A549 (cell line): ENCODE data around the gene CYB561D1. TPM values are rescaled to one million over a fixed set of nuclear protein-coding genes. Genes with fewer than 3 reads are reported as not detected.

ENCODE experiments used
- ATAC-seq, 2 experiments: fragments of 200-7000 bp in 1 of 2; fragments of >200 bp in 1 of 2; cut with Nextera tagmentation in 1 of 2; cut with Tn5 transposase in 1 of 2; 3 replicates each; pipeline versions ENCODE4 v1.8.0 to v1.9.1; 2018 to 2020; ENCODE audit warnings: mild to moderate bottlenecking in 1 of 2, moderate library complexity in 1 of 2
- CTCF ChIA-PET: fragments of 300-600 bp; sonication (Branson Sonifier 250); formaldehyde crosslinking; extraction: SDS; loops from one replicate; lab custom pipeline; 2021; ENCODE audit warnings: antibody characterized with exemption, inconsistent platforms; lab: Yijun Ruan, JAX
- POLR2A ChIA-PET: fragments of 350-600 bp; formaldehyde crosslinking; extraction: SDS; loops from one replicate; lab custom pipeline; 2021; ENCODE audit warnings: antibody characterized with exemption, inconsistent platforms; lab: Yijun Ruan, JAX
- DNase-seq, 2 experiments: peaks; one replicate each; pipeline versions ENCODE4 v3.0.0 to v3.0.0-alpha.2; 2011 to 2016; ENCODE audit warnings: low read depth in 1 of 2, low spot score in 1 of 2
- FAIRE-seq: peaks from 2 replicates; lab custom pipeline; 2011; peaks lifted over from hg19 to GRCh38; lab: Jason Lieb, UNC
- H3K27ac ChIP-seq, 2 experiments: fragments of >200 bp; sonication (Bioruptor Twin); formaldehyde crosslinking; 3 replicates each; pipeline ENCODE4 v1.5.1; 2016 to 2017
- H3K4me1 ChIP-seq: fragments of >200 bp; sonication (Bioruptor Twin); formaldehyde crosslinking; 3 replicates; pipeline ENCODE4 v1.6.1; 2016
- H3K4me2 ChIP-seq: fragments of >200 bp; sonication (Bioruptor Twin); formaldehyde crosslinking; 3 replicates; pipeline ENCODE4 v1.6.1; 2016
- H3K4me3 ChIP-seq: fragments of >200 bp; sonication (Bioruptor Twin); formaldehyde crosslinking; 3 replicates; pipeline ENCODE4 v1.5.1; 2016
- H3K9me3 ChIP-seq: fragments of >200 bp; sonication (Bioruptor Twin); formaldehyde crosslinking; 3 replicates; pipeline ENCODE4 v1.6.1; 2016
- BHLHE40 ChIP-seq: IDR thresholded peaks from 2 replicates; pipeline ENCODE4 v1.6.1; 2012; ENCODE audit warnings: low read depth, low read length, inconsistent platforms
- CBX2 ChIP-seq: fragments of 200-600 bp; sonication (generic); IDR thresholded peaks from 2 replicates; pipeline ENCODE4 v1.6.1; 2016; ENCODE audit warnings: low read depth, mild to moderate bottlenecking, borderline replicate concordance
- EHF ChIP-seq: fragments of 250-450 bp; sonication (Bioruptor Pico); IDR thresholded peaks from 2 replicates; pipeline ENCODE4 v1.5.0; 2020; ENCODE audit warnings: mild to moderate bottlenecking
- EHMT2 ChIP-seq: fragments of 200-600 bp; sonication (generic); IDR thresholded peaks from 2 replicates; pipeline ENCODE4 v1.6.1; 2016; ENCODE audit warnings: antibody characterized with exemption, low read depth, mild to moderate bottlenecking, moderate library complexity
- ESRRA ChIP-seq: fragments of 150-350 bp; IDR thresholded peaks from 2 replicates; pipeline ENCODE4 v1.6.1; 2014; ENCODE audit warnings: mild to moderate bottlenecking, low read length, borderline replicate concordance
- FOSL2 ChIP-seq, 2 experiments: fragments of 450-650 bp in 1 of 2; fragments of >200 bp in 1 of 2; sonication (Bioruptor Twin) in 1 of 2; formaldehyde crosslinking; IDR thresholded peaks; 2 replicates each; pipeline versions ENCODE4 v1.5.0 to v1.6.1; 2016 to 2020; ENCODE audit warnings: mild to moderate bottlenecking in 1 of 2, moderate library complexity in 1 of 2
- GATA3 ChIP-seq: IDR thresholded peaks from 2 replicates; pipeline ENCODE4 v1.6.1; 2012; ENCODE audit warnings: borderline replicate concordance
- HDAC2 ChIP-seq: fragments of 200-600 bp; sonication (generic); IDR thresholded peaks from 2 replicates; pipeline ENCODE4 v1.6.1; 2016
- HEYL ChIP-seq: fragments of 250-450 bp; sonication (Bioruptor Pico); IDR thresholded peaks from 2 replicates; pipeline ENCODE4 v1.8.0; 2021; ENCODE audit warnings: mild to moderate bottlenecking, moderate library complexity
- HOXB5 ChIP-seq: fragments of 250-450 bp; sonication (Bioruptor Pico); IDR thresholded peaks from 2 replicates; pipeline ENCODE4 v1.5.0; 2020; ENCODE audit warnings: mild to moderate bottlenecking, moderate library complexity
- JUNB ChIP-seq: fragments of >200 bp; sonication (Bioruptor Twin); formaldehyde crosslinking; IDR thresholded peaks from 2 replicates; pipeline ENCODE4 v1.6.1; 2016
- MAFK ChIP-seq: fragments of 450-650 bp; IDR thresholded peaks from 2 replicates; pipeline ENCODE4 v1.6.1; 2014; ENCODE audit not compliant: partially characterized antibody
- MYC ChIP-seq: IDR thresholded peaks from 2 replicates; pipeline ENCODE4 v1.6.1; 2012; ENCODE audit warnings: mild to moderate bottlenecking, inconsistent platforms, low read length, improper control_type of control experiment, borderline replicate concordance
- NFE2L2 ChIP-seq: fragments of 150-350 bp; conservative IDR thresholded peaks from 2 replicates; pipeline ENCODE4 v1.6.1; 2014; ENCODE audit warnings: low read length
- NPAS2 ChIP-seq: fragments of 250-450 bp; sonication (Bioruptor Pico); IDR thresholded peaks from 2 replicates; pipeline ENCODE4 v1.8.0; 2022; ENCODE audit warnings: mild to moderate bottlenecking, moderate library complexity, borderline replicate concordance
- POLR2A ChIP-seq: IDR thresholded peaks from 2 replicates; pipeline ENCODE4 v1.6.1; 2012; ENCODE audit warnings: mild to moderate bottlenecking, low read length
- RAD21 ChIP-seq, 2 experiments: fragments of >200 bp in 1 of 2; sonication (Bioruptor Twin) in 1 of 2; formaldehyde crosslinking in 1 of 2; IDR thresholded peaks in 1 of 2; conservative IDR thresholded peaks in 1 of 2; 2 replicates in 1 of 2; 3 replicates in 1 of 2; pipeline ENCODE4 v1.6.1; 2012 to 2018; ENCODE audit warnings: inconsistent platforms in 1 of 2
- RFX5 ChIP-seq: fragments of 450-650 bp; IDR thresholded peaks from 2 replicates; pipeline ENCODE4 v1.7.1; 2014; ENCODE audit warnings: antibody characterized with exemption, mild to moderate bottlenecking, moderate library complexity
- RNF2 ChIP-seq: fragments of 200-600 bp; sonication (generic); IDR thresholded peaks from 2 replicates; pipeline ENCODE4 v1.6.1; 2016; ENCODE audit warnings: low read depth, mild to moderate bottlenecking, antibody characterized with exemption, moderate library complexity, borderline replicate concordance
- TFCP2L1 ChIP-seq: fragments of 250-450 bp; sonication (Bioruptor Pico); IDR thresholded peaks from 2 replicates; pipeline ENCODE4 v1.5.0; 2021; ENCODE audit warnings: mild to moderate bottlenecking
- TP53 ChIP-seq: fragments of 250-450 bp; sonication (Bioruptor Pico); IDR thresholded peaks from 2 replicates; pipeline ENCODE4 v1.5.0; 2021; ENCODE audit warnings: mild to moderate bottlenecking, moderate library complexity
- ZFP36 ChIP-seq: fragments of 450-650 bp; IDR thresholded peaks from 2 replicates; pipeline ENCODE4 v1.6.1; 2014; ENCODE audit warnings: borderline replicate concordance; ENCODE audit not compliant: partially characterized antibody
- ZNF302 ChIP-seq: fragments of 250-450 bp; sonication (Bioruptor Pico); IDR thresholded peaks from 2 replicates; pipeline ENCODE4 v1.9.0; 2021; ENCODE audit warnings: inconsistent platforms, mild to moderate bottlenecking, moderate library complexity
- WGBS: methylation state at CpG from one replicate; pipeline ENCODE4 v1.1.6; 2017; ENCODE audit errors: missing lambda C conversion rate; 5-methylcytosine and 5-hydroxymethylcytosine counted together
- polyA plus RNA-seq, 4 experiments: library from polyadenylated mRNA; depleted of rRNA in 3 of 4; stranded (reverse); fragments of >200 nt; fragmentation: RNase III in 1 of 4; extraction: RNeasy Plus Mini Kit Qiagen cat#74134 plus additional on column Dnase treatment in 1 of 4; gene quantifications; 2 replicates in 3 of 4; 3 replicates in 1 of 4; pipeline ENCODE4 v1.2.3, GENCODE V29; 2011 to 2017
- TF ChIP-seq, protein P1 (sequence below): fragments of 200-600 bp; sonication (generic); IDR thresholded peaks from 2 replicates; pipeline ENCODE4 v1.6.1; 2016; ENCODE audit warnings: antibody characterized with exemption, mild to moderate bottlenecking, moderate library complexity
- TF ChIP-seq, protein P2 (sequence below): IDR thresholded peaks from 2 replicates; pipeline ENCODE4 v1.6.1; 2012
- TF ChIP-seq, protein P3 (sequence below): fragments of >200 bp; sonication (Bioruptor Twin); formaldehyde crosslinking; IDR thresholded peaks from 3 replicates; pipeline ENCODE4 v1.5.1; 2016
- TF ChIP-seq, protein P4 (sequence below): fragments of 250-450 bp; sonication (Bioruptor Pico); IDR thresholded peaks from 2 replicates; pipeline ENCODE4 v1.5.0; 2020; ENCODE audit warnings: low read depth, mild to moderate bottlenecking, moderate library complexity
- TF ChIP-seq, protein P5 (sequence below): fragments of 450-650 bp; IDR thresholded peaks from 2 replicates; pipeline ENCODE4 v1.6.1; 2014; ENCODE audit warnings: antibody characterized with exemption

CYB561D1 gene
- polyA plus RNA-seq, 2 of the 4 experiments (the other 2 are of a cell fraction) = 4.0 to 5.2 TPM

DNA sequence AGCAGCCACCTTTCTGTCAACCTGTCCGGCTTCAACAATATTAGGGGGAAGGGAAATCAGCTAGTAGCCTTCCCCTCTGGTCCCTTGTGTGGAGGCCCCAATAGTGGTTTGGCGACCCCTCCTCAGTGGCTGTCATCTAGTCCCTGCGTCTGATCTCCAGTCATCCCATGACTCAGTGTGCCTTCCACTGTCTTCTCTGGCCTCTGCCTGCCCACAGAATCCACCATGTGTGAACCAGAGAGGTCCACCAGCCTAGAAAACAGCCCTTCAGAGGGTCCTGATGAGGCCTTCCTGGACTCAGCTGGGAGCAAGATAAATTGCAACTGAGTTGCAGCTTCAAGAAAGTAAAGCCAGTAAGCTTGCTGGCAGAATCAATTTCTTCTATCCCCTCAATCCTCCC, 14.0 kb upstream of the CYB561D1 start:
- 23% methylated on average over 2 of the region's 3 CpGs for WGBS
- ATAC-seq = no peak
- FAIRE-seq = no peak
- Histone ChIP-seq H3K27ac (no peak overlapping the region), H3K4me1 (peaks cover 4% of the 10 kb centered on the region; the same call in 2 of the 3 replicates), H3K9me3 (no peaks in the 10 kb centered on the region), H3K4me3 (no peak overlapping the region), H3K4me2 (no peak overlapping the region)
- no peak for TF ChIP-seq ZNF302 (CRISPR knock-in tag)
- TF ChIP-seq TP53 (CRISPR knock-in tag) = no peak
- no peak for TF ChIP-seq NFE2L2
- TF ChIP-seq, protein P1, sequence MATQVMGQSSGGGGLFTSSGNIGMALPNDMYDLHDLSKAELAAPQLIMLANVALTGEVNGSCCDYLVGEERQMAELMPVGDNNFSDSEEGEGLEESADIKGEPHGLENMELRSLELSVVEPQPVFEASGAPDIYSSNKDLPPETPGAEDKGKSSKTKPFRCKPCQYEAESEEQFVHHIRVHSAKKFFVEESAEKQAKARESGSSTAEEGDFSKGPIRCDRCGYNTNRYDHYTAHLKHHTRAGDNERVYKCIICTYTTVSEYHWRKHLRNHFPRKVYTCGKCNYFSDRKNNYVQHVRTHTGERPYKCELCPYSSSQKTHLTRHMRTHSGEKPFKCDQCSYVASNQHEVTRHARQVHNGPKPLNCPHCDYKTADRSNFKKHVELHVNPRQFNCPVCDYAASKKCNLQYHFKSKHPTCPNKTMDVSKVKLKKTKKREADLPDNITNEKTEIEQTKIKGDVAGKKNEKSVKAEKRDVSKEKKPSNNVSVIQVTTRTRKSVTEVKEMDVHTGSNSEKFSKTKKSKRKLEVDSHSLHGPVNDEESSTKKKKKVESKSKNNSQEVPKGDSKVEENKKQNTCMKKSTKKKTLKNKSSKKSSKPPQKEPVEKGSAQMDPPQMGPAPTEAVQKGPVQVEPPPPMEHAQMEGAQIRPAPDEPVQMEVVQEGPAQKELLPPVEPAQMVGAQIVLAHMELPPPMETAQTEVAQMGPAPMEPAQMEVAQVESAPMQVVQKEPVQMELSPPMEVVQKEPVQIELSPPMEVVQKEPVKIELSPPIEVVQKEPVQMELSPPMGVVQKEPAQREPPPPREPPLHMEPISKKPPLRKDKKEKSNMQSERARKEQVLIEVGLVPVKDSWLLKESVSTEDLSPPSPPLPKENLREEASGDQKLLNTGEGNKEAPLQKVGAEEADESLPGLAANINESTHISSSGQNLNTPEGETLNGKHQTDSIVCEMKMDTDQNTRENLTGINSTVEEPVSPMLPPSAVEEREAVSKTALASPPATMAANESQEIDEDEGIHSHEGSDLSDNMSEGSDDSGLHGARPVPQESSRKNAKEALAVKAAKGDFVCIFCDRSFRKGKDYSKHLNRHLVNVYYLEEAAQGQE = no peak
- TF ChIP-seq, protein P2, sequence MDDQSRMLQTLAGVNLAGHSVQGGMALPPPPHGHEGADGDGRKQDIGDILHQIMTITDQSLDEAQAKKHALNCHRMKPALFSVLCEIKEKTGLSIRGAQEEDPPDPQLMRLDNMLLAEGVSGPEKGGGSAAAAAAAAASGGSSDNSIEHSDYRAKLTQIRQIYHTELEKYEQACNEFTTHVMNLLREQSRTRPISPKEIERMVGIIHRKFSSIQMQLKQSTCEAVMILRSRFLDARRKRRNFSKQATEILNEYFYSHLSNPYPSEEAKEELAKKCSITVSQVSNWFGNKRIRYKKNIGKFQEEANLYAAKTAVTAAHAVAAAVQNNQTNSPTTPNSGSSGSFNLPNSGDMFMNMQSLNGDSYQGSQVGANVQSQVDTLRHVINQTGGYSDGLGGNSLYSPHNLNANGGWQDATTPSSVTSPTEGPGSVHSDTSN = no peak
- no peak for TF ChIP-seq RFX5
- TF ChIP-seq TFCP2L1 (CRISPR knock-in tag) = no peak
- no peak for TF ChIP-seq HEYL
- no peak for TF ChIP-seq EHMT2
- no peak for TF ChIP-seq ZFP36
- TF ChIP-seq HDAC2 = no peak
- TF ChIP-seq EHF (CRISPR knock-in tag) = no peak
- TF ChIP-seq, protein P3, sequence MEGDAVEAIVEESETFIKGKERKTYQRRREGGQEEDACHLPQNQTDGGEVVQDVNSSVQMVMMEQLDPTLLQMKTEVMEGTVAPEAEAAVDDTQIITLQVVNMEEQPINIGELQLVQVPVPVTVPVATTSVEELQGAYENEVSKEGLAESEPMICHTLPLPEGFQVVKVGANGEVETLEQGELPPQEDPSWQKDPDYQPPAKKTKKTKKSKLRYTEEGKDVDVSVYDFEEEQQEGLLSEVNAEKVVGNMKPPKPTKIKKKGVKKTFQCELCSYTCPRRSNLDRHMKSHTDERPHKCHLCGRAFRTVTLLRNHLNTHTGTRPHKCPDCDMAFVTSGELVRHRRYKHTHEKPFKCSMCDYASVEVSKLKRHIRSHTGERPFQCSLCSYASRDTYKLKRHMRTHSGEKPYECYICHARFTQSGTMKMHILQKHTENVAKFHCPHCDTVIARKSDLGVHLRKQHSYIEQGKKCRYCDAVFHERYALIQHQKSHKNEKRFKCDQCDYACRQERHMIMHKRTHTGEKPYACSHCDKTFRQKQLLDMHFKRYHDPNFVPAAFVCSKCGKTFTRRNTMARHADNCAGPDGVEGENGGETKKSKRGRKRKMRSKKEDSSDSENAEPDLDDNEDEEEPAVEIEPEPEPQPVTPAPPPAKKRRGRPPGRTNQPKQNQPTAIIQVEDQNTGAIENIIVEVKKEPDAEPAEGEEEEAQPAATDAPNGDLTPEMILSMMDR = no peak
- TF ChIP-seq FOSL2 (IDR thresholded peaks at IDR 0.05) = no peak
- TF ChIP-seq FOSL2 (CRISPR knock-in tag; IDR thresholded peaks at IDR 0.05) = no peak
- TF ChIP-seq GATA3 = no peak
- no peak for TF ChIP-seq NPAS2 (CRISPR knock-in tag)
- TF ChIP-seq HOXB5 (CRISPR knock-in tag) = no peak
- TF ChIP-seq MAFK = no peak
- ChIA-PET POLR2A (no interaction called here), CTCF (interaction anchor here (2.2 to 3.6 kb wide), 3 partner anchors 11 to 52 kb away, joined by 7 to 14 read pairs (median 12); partner anchors contain the start of gene CYB561D1)
- no peak for DNase-seq

DNA sequence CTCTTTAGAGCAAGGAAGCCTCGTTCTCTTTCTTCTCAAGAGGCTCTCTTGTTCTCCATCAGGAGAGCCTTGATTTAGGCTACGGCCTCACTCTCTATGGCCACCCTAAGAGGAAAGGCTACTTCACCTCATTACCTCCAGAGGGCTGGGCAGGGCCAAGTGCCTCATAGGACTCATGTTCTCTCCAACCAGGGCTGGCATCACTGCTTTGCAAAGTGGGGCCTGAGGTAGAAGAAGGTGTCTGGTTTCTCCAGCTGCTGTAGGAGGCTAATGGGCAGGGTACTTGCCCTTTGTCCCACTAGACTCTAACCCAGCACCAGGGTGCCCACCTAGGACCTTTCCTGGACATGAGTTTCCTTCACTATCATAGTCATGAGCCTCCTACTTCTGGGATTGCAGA, 12.2 kb upstream of the CYB561D1 start:
- TF ChIP-seq MYC (no peak), JUNB (no peak), RNF2 (no peak), TP53 (CRISPR knock-in tag) (no peak), CBX2 (no peak), ZFP36 (no peak), NFE2L2 (no peak), BHLHE40 (no peak), ZNF302 (CRISPR knock-in tag) (no peak), POLR2A (no peak), EHMT2 (no peak), RAD21 (conservative IDR thresholded peaks at IDR 0.05 in 1 of 2, IDR thresholded peaks at IDR 0.05 in 1 of 2) (no peak), ESRRA (no peak), HOXB5 (CRISPR knock-in tag) (no peak)
- TF ChIP-seq, protein P4, sequence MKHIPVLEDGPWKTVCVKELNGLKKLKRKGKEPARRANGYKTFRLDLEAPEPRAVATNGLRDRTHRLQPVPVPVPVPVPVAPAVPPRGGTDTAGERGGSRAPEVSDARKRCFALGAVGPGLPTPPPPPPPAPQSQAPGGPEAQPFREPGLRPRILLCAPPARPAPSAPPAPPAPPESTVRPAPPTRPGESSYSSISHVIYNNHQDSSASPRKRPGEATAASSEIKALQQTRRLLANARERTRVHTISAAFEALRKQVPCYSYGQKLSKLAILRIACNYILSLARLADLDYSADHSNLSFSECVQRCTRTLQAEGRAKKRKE (CRISPR knock-in tag) = no peak
- TF ChIP-seq, protein P5, sequence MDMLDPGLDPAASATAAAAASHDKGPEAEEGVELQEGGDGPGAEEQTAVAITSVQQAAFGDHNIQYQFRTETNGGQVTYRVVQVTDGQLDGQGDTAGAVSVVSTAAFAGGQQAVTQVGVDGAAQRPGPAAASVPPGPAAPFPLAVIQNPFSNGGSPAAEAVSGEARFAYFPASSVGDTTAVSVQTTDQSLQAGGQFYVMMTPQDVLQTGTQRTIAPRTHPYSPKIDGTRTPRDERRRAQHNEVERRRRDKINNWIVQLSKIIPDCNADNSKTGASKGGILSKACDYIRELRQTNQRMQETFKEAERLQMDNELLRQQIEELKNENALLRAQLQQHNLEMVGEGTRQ = no peak
- peaks cover 6% of the 10 kb centered on the region; the same call in 2 of the 3 replicates for H3K4me1 ChIP-seq
- H3K27ac ChIP-seq = no peak overlapping the region
- H3K9me3 ChIP-seq = no peaks in the 10 kb centered on the region
- CTCF ChIA-PET = interaction anchor here (1.5 to 23.6 kb wide), 2 partner anchors 11 to 50 kb away, joined by 3 to 749 read pairs; partner anchors contain the start of gene GPR61
- DNase-seq (no peak), ATAC-seq (no peak), FAIRE-seq (no peak)
- POLR2A ChIA-PET = no interaction called here
- 39% methylated on average over 2 of the region's 2 CpGs for WGBS
- H3K4me3 ChIP-seq = no peak overlapping the region
- no peak overlapping the region for H3K4me2 ChIP-seq
